ENCODE data around the gene CD52. TPM values are rescaled to one million over a fixed set of nuclear protein-coding genes. Genes with fewer than 3 reads are reported as not detected.

The CD52 gene
- total RNA-seq, 1 donor from 2014 or later, result 7.3 TPM

GRCh38 chr1:26353210-26353859, 35.6 kb downstream of the CD52 start:
- Histone ChIP-seq H3K36me3 (no peaks in the 10 kb centered on the region), H3K4me3 (no peak overlapping the region), H3K9ac (no peak overlapping the region), H3F3A (ENCODE audit: low read depth) (peaks cover 24% of the 10 kb centered on the region), H3K79me2 (ENCODE audit: low read depth) (no peaks in the 10 kb centered on the region), H2AFZ (replicated peaks) (no peak overlapping the region), H3K4me1 (peaks cover 40% of the 10 kb centered on the region), H3K9me3 (ENCODE audit: low read depth) (no peaks in the 10 kb centered on the region), H4K20me1 (ENCODE audit: low read depth) (no peaks in the 10 kb centered on the region), H3K4me2 (no peak overlapping the region), H3K27me3 (peaks cover 7% of the 10 kb centered on the region), H3K27ac (no peak overlapping the region)
- no peaks in the 10 kb centered on the region for H3K36me3 Mint-ChIP-seq
- no peak for DNase-seq (ENCODE audit: low spot score)
- peaks cover 66% of the 10 kb centered on the region for H3K4me1 Mint-ChIP-seq
- no peak for TF ChIP-seq EZH2phosphoT487 (IDR thresholded peaks at IDR 0.05)
- TF ChIP-seq EZH2 (IDR thresholded peaks at IDR 0.05), result no peak
- no peak for TF ChIP-seq CTCF (IDR thresholded peaks at IDR 0.05)
- peaks cover 11% of the 10 kb centered on the region for H3K27me3 Mint-ChIP-seq (ENCODE audit: insufficient read depth, low read depth)
- peak overlapping the region; percentile 59 for H3K4me3 Mint-ChIP-seq
- no peaks in the 10 kb centered on the region for H3K9me3 Mint-ChIP-seq
- H3K27ac Mint-ChIP-seq, result peak overlapping the region; percentile 58

- no peak within 1 kb of the TSS for H2AFZ ChIP-seq (replicated peaks)
- DNase-seq (ENCODE audit: low spot score), result no peak
- TF ChIP-seq CTCF (IDR thresholded peaks at IDR 0.05), result no peak
- no peak for TF ChIP-seq EZH2 (IDR thresholded peaks at IDR 0.05)
- no peaks in the 10 kb centered on the region for H3K36me3 ChIP-seq
- H4K20me1 ChIP-seq (ENCODE audit: low read depth), result no peaks in the 10 kb centered on the region
- H3K4me1 ChIP-seq, result peaks cover 40% of the 10 kb centered on the region
- peaks cover 16% of the 10 kb centered on the region for H3K27me3 ChIP-seq
- H3K4me3 ChIP-seq, result no peak within 1 kb of the TSS
- Mint-ChIP-seq H3K27me3 (ENCODE audit: insufficient read depth, low read depth) (peaks cover 18% of the 10 kb centered on the region), H3K9me3 (no peaks in the 10 kb centered on the region), H3K36me3 (no peaks in the 10 kb centered on the region), H3K27ac (peak within 1 kb of the TSS; percentile 72), H3K4me1 (peaks cover 74% of the 10 kb centered on the region), H3K4me3 (peak within 1 kb of the TSS; percentile 59)
- H3K9me3 ChIP-seq (ENCODE audit: low read depth), result no peaks in the 10 kb centered on the region
- no peak within 1 kb of the TSS for H3K9ac ChIP-seq
- no peak within 1 kb of the TSS for H3K27ac ChIP-seq
- H3K4me2 ChIP-seq, result no peak within 1 kb of the TSS
- H3F3A ChIP-seq (ENCODE audit: low read depth), result peaks cover 24% of the 10 kb centered on the region
- no peaks in the 10 kb centered on the region for H3K79me2 ChIP-seq (ENCODE audit: low read depth)
Observed at GRCh38 chr1:26353976-26354820, 36.4 kb downstream of the CD52 start, which contains the start of gene CRYBG2. Gene CRYBG2 (minus strand): TSS chr1:26354130. CDS start chr1:26346657, 7,473 bp downstream.

GRCh38 chr1:26354972-26355371, 37.2 kb downstream of the CD52 start:
- H3K4me1 ChIP-seq, result peaks cover 39% of the 10 kb centered on the region
- Mint-ChIP-seq H3K4me3 (no peak overlapping the region), H3K27ac (no peak overlapping the region), H3K27me3 (ENCODE audit: insufficient read depth, low read depth) (peaks cover 19% of the 10 kb centered on the region), H3K9me3 (no peaks in the 10 kb centered on the region), H3K4me1 (peaks cover 72% of the 10 kb centered on the region), H3K36me3 (no peaks in the 10 kb centered on the region)
- H3F3A ChIP-seq (ENCODE audit: low read depth), result peaks cover 24% of the 10 kb centered on the region
- no peak overlapping the region for H3K9ac ChIP-seq
- no peaks in the 10 kb centered on the region for H3K36me3 ChIP-seq
- TF ChIP-seq EZH2phosphoT487 (IDR thresholded peaks at IDR 0.05), result no peak
- TF ChIP-seq CTCF (IDR thresholded peaks at IDR 0.05), result no peak
- TF ChIP-seq EZH2 (IDR thresholded peaks at IDR 0.05), result no peak
- H3K9me3 ChIP-seq (ENCODE audit: low read depth), result no peaks in the 10 kb centered on the region
- no peak overlapping the region for H2AFZ ChIP-seq (replicated peaks)
- no peaks in the 10 kb centered on the region for H3K79me2 ChIP-seq (ENCODE audit: low read depth)
- no peak overlapping the region for H3K4me2 ChIP-seq
- H3K27me3 ChIP-seq, result peaks cover 23% of the 10 kb centered on the region
- no peak overlapping the region for H3K27ac ChIP-seq
- H3K4me3 ChIP-seq, result no peak overlapping the region
- no peak for DNase-seq (ENCODE audit: low spot score)
- H4K20me1 ChIP-seq (ENCODE audit: low read depth), result no peaks in the 10 kb centered on the region

Data from neural progenitor cell (in vitro differentiated cells).